NCI-H2196 (cell line): ENCODE measurements around the gene FAM181B.

ENCODE experiments used
- DNase-seq: peaks from one replicate; lab custom pipeline; 2025; ENCODE audit not compliant: unreplicated experiment; lab: John Stamatoyannopoulos, UW

Gene FAM181B

DNA sequence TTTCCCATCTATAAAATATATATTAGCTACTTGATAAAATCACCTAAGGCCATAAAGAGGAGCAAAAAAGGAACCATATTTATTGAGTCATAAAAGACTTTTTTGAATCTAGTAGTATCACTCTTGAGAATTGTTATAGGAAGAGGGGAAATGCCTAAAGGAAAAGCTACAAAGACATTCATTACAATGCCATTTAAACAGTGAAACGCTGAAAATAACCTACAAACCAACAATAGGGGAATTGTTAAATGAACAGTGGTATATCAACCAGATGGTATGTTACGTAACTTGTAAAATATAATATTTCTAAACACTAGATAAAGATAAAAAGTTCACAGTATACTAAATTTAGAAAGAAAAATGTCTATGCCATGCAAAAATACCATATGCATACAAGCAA lies 47.5 kb downstream of the FAM181B start:
- DNase-seq = no peak

DNA sequence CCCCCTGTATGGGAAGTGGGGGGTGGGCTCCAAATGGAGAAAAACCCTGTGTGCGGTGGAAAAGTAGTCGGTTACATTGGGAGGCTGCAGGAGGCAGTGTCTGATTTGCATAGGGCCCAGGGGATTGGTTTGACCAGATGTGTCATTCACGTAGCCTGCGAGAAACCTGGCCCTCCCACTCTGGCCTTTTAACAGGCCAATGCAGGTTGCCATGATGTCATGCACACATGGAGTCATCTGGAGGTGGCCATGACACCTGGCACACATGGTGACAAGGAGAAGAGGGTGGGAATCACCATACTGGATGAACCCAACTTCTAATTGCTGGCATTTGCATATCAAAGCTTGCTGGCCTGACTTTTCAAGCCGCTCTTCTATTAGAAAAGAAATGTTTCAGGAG lies 50.6 kb downstream of the FAM181B start:
- DNase-seq = no peak

- peak; percentile 62 for DNase-seq
These were observed 51.5 kb downstream of the FAM181B start for GRCh38 chr11:82682003-82682751.

DNA sequence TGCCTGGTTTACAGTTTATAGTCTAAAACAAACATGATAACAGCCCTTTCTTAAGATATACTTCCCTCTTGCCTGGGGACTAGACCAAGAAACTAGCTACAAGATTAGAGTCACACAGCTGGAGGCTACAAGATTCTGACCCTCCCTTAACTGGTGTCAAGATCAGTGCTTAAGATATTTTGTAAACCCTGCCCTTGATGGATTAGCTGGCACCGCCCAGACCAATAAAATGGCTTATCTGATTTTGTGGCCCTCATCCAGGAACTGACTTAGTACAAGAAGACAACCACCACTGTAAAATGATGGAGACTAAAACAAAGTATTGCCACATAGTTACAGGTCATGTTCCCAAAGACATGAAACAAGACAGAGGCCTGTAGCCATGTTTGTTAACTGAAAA lies 53.4 kb downstream of the FAM181B start:
- no peak for DNase-seq
